Upper lobe of right lung (tissue), 1 donor: ENCODE measurements around the gene KCNJ14. TPM values are rescaled to one million over a fixed set of nuclear protein-coding genes. Genes with fewer than 3 reads are reported as not detected.

ENCODE experiments used
- ATAC-seq: fragments of 200-7000 bp; cut with Tn5 transposase; one replicate; pipeline ENCODE4 v1.9.1; 2020; ENCODE audit warnings: mild to moderate bottlenecking, moderate library complexity
- DNase-seq: peaks from one replicate; pipeline ENCODE4 v3.0.0-alpha.2; 2020
- H3K27ac ChIP-seq: fragments of 200-600 bp; one replicate; pipeline ENCODE4 v1.8.0; 2022
- H3K27me3 ChIP-seq: fragments of 200-600 bp; one replicate; pipeline ENCODE4 v1.8.0; 2022; ENCODE audit warnings: mild to moderate bottlenecking
- H3K36me3 ChIP-seq: fragments of 200-600 bp; one replicate; pipeline ENCODE4 v1.8.0; 2022
- H3K4me1 ChIP-seq: fragments of 200-600 bp; one replicate; pipeline ENCODE4 v1.8.0; 2022
- H3K4me3 ChIP-seq: fragments of 200-600 bp; one replicate; pipeline ENCODE4 v1.8.0; 2022; ENCODE audit warnings: mild to moderate bottlenecking
- H3K9me3 ChIP-seq: fragments of 200-600 bp; one replicate; pipeline ENCODE4 v1.8.0; 2022
- intact Hi-C: fragments of 100-400 bp; cut with DNase I; formaldehyde crosslinking; loops from one replicate; pipeline ENCODE4 v1.11.0; 2022
- total RNA-seq: library from RNA; stranded (reverse); fragmentation: NEBNext Ultra II Directional; extraction: Animal tissue kit (Norgen Biotek cat#: 25700); gene quantifications from one replicate; pipeline ENCODE4 v1.2.1, GENCODE V29; 2021
- TF ChIP-seq, protein P1 (sequence below): fragments of 200-600 bp; IDR thresholded peaks from one replicate; pipeline ENCODE4 v1.8.0; 2022; ENCODE audit warnings: antibody characterized with exemption
- donor health status: DM: no; HTN: yes; CAD: no; lungs with severe emphysema.

The KCNJ14 gene
- total RNA-seq, 1 donor from 2014 or later = 1.1 TPM

DNA sequence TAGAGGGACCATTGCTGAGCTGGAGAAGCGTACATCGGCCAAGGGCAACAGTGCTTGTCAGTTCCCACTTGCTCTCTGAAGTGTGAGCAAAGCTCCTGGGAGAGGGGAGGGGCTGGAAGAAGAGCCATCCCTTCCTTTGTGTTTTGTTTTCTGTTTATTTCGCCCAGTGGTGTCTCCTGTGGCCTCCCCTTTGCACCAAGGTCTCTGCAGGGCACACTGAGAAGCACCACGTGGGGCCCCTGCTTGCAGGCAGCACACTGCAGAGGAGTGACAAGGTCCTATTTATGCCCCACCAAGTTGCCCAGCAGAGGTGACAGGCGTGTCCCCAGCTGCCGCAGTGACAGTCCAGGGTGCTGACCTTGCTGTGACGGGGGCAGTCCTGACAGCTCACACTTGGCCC, 38.0 kb upstream of the KCNJ14 start:
- ATAC-seq = no peak
- Histone ChIP-seq H3K4me3 (no peak overlapping the region), H3K27me3 (peaks cover 28% of the 10 kb centered on the region), H3K36me3 (no peaks in the 10 kb centered on the region), H3K4me1 (no peaks in the 10 kb centered on the region), H3K9me3 (no peaks in the 10 kb centered on the region), H3K27ac (no peak overlapping the region)
- no peak for DNase-seq
- TF ChIP-seq, protein P1, sequence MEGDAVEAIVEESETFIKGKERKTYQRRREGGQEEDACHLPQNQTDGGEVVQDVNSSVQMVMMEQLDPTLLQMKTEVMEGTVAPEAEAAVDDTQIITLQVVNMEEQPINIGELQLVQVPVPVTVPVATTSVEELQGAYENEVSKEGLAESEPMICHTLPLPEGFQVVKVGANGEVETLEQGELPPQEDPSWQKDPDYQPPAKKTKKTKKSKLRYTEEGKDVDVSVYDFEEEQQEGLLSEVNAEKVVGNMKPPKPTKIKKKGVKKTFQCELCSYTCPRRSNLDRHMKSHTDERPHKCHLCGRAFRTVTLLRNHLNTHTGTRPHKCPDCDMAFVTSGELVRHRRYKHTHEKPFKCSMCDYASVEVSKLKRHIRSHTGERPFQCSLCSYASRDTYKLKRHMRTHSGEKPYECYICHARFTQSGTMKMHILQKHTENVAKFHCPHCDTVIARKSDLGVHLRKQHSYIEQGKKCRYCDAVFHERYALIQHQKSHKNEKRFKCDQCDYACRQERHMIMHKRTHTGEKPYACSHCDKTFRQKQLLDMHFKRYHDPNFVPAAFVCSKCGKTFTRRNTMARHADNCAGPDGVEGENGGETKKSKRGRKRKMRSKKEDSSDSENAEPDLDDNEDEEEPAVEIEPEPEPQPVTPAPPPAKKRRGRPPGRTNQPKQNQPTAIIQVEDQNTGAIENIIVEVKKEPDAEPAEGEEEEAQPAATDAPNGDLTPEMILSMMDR = no peak
- intact Hi-C loops = no loop called here

DNA sequence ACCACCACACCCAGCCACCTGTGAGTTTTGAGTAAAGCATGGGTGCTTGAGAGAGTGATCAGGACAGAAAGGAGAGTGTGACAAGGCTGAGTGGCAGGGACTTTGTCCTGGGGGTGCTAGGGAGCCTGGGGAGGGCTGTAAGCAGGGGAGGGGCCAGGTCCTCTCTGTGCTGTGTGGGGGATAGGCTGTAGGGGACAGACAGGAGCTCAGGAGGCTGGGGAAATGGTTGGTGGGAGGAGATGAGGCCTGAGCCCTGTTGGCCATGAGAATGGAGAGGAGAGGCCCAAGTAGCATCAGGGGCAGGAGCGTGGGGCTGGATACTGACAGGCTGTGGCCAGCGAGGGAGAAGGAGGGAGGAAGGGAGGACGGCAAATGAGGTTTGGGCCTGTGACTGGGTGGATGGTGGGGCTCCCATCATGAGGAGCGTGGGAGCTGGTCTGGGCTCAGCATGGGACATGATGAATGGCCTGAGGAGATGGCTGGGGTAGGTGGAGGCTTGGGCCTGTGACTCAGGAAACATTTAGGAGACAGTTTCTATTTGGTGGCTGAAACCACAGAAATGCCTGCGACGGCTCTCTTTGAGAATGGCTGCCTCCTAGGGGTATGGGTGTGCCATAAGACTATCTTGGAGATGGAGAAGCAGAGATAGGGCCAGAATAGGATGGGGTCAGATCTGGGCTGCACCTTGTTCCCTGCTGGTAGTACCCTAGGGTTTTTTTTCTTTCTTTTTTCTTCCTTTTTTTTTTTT, 36.9 kb upstream of the KCNJ14 start:
- Histone ChIP-seq H3K27me3 (peaks cover 28% of the 10 kb centered on the region), H3K27ac (no peak overlapping the region), H3K36me3 (no peaks in the 10 kb centered on the region), H3K9me3 (no peaks in the 10 kb centered on the region), H3K4me3 (no peak overlapping the region), H3K4me1 (no peaks in the 10 kb centered on the region)
- ATAC-seq (no peak), DNase-seq (no peak)
- intact Hi-C loops = no loop called here
- TF ChIP-seq, protein P1 = no peak

DNA sequence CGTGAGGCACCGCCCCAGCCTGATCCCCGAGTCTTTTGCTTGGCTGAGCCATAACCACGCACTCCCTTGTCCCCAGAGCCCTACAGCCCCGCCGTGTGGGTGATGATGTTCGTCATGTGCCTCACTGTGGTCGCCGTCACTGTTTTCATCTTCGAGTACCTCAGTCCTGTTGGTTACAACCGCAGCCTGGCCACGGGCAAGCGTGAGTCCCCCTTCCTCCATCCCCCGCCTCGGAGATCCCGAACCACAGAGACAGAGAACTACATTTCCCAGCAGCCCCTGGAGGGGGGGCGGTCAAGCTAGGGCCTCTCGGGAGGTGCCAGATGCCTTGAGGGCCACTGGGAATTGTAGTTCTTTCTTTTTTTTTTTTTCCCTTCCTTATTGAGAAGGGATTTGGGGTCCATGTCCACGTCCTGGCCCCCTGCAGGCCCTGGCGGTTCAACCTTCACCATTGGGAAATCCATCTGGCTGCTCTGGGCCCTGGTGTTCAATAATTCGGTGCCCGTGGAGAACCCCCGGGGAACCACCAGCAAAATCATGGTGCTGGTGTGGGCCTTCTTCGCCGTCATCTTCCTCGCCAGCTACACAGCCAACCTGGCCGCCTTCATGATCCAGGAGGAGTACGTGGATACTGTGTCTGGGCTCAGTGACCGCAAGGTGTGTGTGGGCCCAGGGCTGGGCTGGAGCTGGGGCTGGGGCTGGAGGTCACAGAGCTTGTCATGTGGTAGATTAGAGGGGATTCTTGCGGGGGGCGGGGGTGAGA, 36.0 kb upstream of the KCNJ14 start:
- TF ChIP-seq, protein P1 = no peak
- no peak overlapping the region for H3K27ac ChIP-seq
- H3K36me3 ChIP-seq = no peaks in the 10 kb centered on the region
- ATAC-seq (peak; percentile 47), DNase-seq (no peak)
- no peaks in the 10 kb centered on the region for H3K9me3 ChIP-seq
- intact Hi-C loops = no loop called here
- peaks cover 22% of the 10 kb centered on the region for H3K27me3 ChIP-seq
- no peak overlapping the region for H3K4me3 ChIP-seq
- H3K4me1 ChIP-seq = no peaks in the 10 kb centered on the region

DNA sequence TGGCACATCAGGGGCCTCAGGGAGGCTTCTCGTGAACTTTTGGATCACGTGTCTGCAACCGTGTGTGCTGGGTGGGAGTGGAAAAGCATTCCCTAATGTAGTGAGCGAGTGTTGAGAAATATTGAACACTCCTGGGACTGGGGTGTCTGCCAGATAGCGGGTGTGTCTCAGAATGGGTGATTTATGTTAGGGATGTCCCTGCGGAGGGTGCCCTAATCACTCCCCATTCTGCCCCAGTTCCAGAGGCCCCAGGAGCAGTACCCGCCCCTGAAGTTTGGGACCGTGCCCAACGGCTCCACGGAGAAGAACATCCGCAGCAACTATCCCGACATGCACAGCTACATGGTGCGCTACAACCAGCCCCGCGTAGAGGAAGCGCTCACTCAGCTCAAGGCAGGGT, 33.8 kb upstream of the KCNJ14 start:
- Histone ChIP-seq H3K4me1 (peaks cover 5% of the 10 kb centered on the region), H3K9me3 (no peaks in the 10 kb centered on the region), H3K36me3 (no peaks in the 10 kb centered on the region), H3K4me3 (no peak overlapping the region), H3K27ac (no peak overlapping the region), H3K27me3 (peaks cover 7% of the 10 kb centered on the region)
- DNase-seq (no peak), ATAC-seq (peak; percentile 14)
- TF ChIP-seq, protein P1 = no peak
- intact Hi-C loops = no loop called here

DNA sequence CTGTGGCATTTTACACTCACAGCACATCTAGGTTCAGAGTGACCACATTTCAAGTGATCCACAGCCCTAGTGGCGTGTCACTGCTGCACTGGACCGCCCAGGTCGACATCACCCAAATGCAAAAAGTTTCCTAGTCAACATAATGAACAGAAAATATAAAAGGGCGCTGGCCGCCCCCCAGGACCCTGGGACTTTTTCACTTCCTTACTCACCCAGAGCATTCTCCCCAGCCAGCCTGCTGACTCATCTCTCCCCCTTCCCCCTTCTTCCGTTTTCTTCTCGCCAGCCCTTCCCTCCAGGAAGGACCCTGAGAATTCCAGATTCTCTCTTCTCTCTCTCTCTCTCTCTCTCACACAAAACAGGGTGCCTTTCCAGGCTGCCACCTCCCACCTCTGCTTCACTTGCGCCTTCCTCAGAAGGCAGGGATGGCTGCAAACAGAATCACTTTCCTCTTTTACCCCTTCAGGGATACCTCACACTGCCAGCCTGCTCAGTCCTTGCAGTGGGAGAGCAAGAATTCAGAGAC, 30.6 kb upstream of the KCNJ14 start:
- H3K9me3 ChIP-seq = no peaks in the 10 kb centered on the region
- intact Hi-C loops = no loop called here
- H3K4me1 ChIP-seq = peaks cover 5% of the 10 kb centered on the region
- ATAC-seq (peak; percentile 64), DNase-seq (no peak)
- no peak overlapping the region for H3K4me3 ChIP-seq
- H3K27me3 ChIP-seq = no peaks in the 10 kb centered on the region
- no peaks in the 10 kb centered on the region for H3K36me3 ChIP-seq
- no peak overlapping the region for H3K27ac ChIP-seq
- TF ChIP-seq, protein P1 = no peak
